ENCODE measurements around the gene ABCC4.

- TF ChIP-seq REST (IDR thresholded peaks at IDR 0.05; ENCODE audit: unreplicated experiment) (no peak), CREB1 (CRISPR knock-in tag; IDR thresholded peaks at IDR 0.05; ENCODE audit: low read depth) (no peak)
Measured at GRCh38 chr13:95181586-95181985, 119.7 kb downstream of the ABCC4 start.
